ENCODE results near the gene NDFIP1. TPM values are rescaled to one million over a fixed set of nuclear protein-coding genes. Genes with fewer than 3 reads are reported as not detected.

Gene NDFIP1
- 46.6 to 55.4 TPM (median 50.0 TPM) in 5 replicates for total RNA-seq (2022; extraction: Qiagen RNA extraction)

GRCh38 chr5:142108432-142109330 lies at the start of gene NDFIP1:
Gene NDFIP1, plus strand, starts transcription at chr5:142108779. Its CDS starts 196 bp downstream, at chr5:142108975.

Other genes starting within 250 kb of the NDFIP1 start
- 1.9 to 4.5 TPM (median 3.4 TPM) in 5 replicates for gene PCDH1, start 230.4 kb upstream of the NDFIP1 start, total RNA-seq (2022; extraction: Qiagen RNA extraction)
- 44.7 to 54.6 TPM (median 50.6 TPM) in 5 replicates for gene DELE1, start 184.9 kb upstream of the NDFIP1 start, total RNA-seq (2022; extraction: Qiagen RNA extraction)
- gene PCDH12, start 150.6 kb upstream of the NDFIP1 start, total RNA-seq (2022; extraction: Qiagen RNA extraction): 0.03 to 0.06 TPM in 2 of 5 replicates, not detected in the others
- gene RNF14, start 139.7 kb upstream of the NDFIP1 start, total RNA-seq (2022; extraction: Qiagen RNA extraction): 50.3 to 85.7 TPM (median 65.0 TPM) in 5 replicates
- gene GNPDA1, start 95.8 kb upstream of the NDFIP1 start, total RNA-seq (2022; extraction: Qiagen RNA extraction): 60.2 to 71.5 TPM (median 60.5 TPM) in 5 replicates
- 6.5 to 10.3 TPM (median 9.1 TPM) in 5 replicates for gene SPRY4, start 216.2 kb downstream of the NDFIP1 start, total RNA-seq (2022; extraction: Qiagen RNA extraction)